OCI-LY1 (cell line): ENCODE results near the gene SERGEF.

Source experiments
- H2AFZ ChIP-seq: fragments of 200-600 bp; sonication (generic), shearing (Covaris generic); 2 replicates; pipeline ENCODE4 v1.6.0; 2014; ENCODE audit warnings: antibody characterized with exemption, mild to moderate bottlenecking, low read length
- H3F3A ChIP-seq: fragments of 200-600 bp; sonication (generic), shearing (Covaris generic); 2 replicates; pipeline ENCODE4 v1.6.0; 2014; ENCODE audit warnings: mild to moderate bottlenecking, antibody characterized with exemption, low read length, moderate library complexity; ENCODE audit not compliant: insufficient read depth
- H3K27ac ChIP-seq: fragments of 200-600 bp; sonication (generic); 2 replicates; pipeline ENCODE4 v1.5.1; 2014; ENCODE audit warnings: low read length, mixed run types, mild to moderate bottlenecking, low read depth; ENCODE audit not compliant: poor library complexity, severe bottlenecking
- H3K27me3 ChIP-seq: fragments of 200-600 bp; sonication (generic); 2 replicates; pipeline ENCODE4 v1.6.0; 2014; ENCODE audit warnings: antibody characterized with exemption, mild to moderate bottlenecking, low read length, moderate library complexity; ENCODE audit not compliant: insufficient read depth
- H3K36me3 ChIP-seq: fragments of 200-600 bp; sonication (generic); 2 replicates; pipeline ENCODE4 v1.6.1; 2014; ENCODE audit warnings: mild to moderate bottlenecking, antibody characterized with exemption, low read length, moderate library complexity, mixed read lengths; ENCODE audit not compliant: insufficient read depth
- H3K4me1 ChIP-seq: fragments of 200-600 bp; sonication (generic); 2 replicates; pipeline ENCODE4 v1.5.1; 2014; ENCODE audit warnings: mild to moderate bottlenecking, low read length, moderate library complexity; ENCODE audit not compliant: insufficient read depth, severe bottlenecking
- H3K4me2 ChIP-seq: fragments of 200-600 bp; sonication (generic), shearing (Covaris generic); 2 replicates; pipeline ENCODE4 v1.6.1; 2014; ENCODE audit warnings: low read length
- H3K4me3 ChIP-seq: fragments of 200-600 bp; sonication (generic); 2 replicates; pipeline ENCODE4 v1.5.1; 2014; ENCODE audit warnings: low read length, low read depth, mild to moderate bottlenecking, mixed read lengths; ENCODE audit not compliant: poor library complexity, severe bottlenecking
- H3K79me2 ChIP-seq: fragments of 200-600 bp; shearing (Covaris generic); 2 replicates; pipeline ENCODE4 v1.6.1; 2016; ENCODE audit warnings: mixed run types, low read length, mixed read lengths; ENCODE audit not compliant: insufficient read depth
- H3K9ac ChIP-seq: fragments of 200-600 bp; sonication (generic), shearing (Covaris generic); 2 replicates; pipeline ENCODE4 v1.6.1; 2014; ENCODE audit warnings: mild to moderate bottlenecking, low read length, mixed read lengths
- H3K9me2 ChIP-seq: fragments of 200-600 bp; sonication (generic), shearing (Covaris generic); 2 replicates; pipeline ENCODE4 v1.6.1; 2014; ENCODE audit warnings: low read depth, mild to moderate bottlenecking, low read length, mixed read lengths
- H3K9me3 ChIP-seq: fragments of 200-600 bp; shearing (Covaris generic); 2 replicates; pipeline ENCODE4 v1.6.1; 2014; ENCODE audit warnings: low read length, mixed read lengths
- H4K20me1 ChIP-seq: fragments of 200-600 bp; sonication (generic), shearing (Covaris generic); 2 replicates; pipeline ENCODE4 v1.6.0; 2016; ENCODE audit warnings: mild to moderate bottlenecking, low read length; ENCODE audit not compliant: insufficient read depth
- EZH2 ChIP-seq: fragments of 200-600 bp; sonication (generic), shearing (Covaris generic); IDR thresholded peaks from 2 replicates; pipeline ENCODE4 v1.8.0; 2017; ENCODE audit warnings: borderline replicate concordance, mixed run types, mild to moderate bottlenecking, antibody characterized with exemption, low read length, moderate library complexity, mixed read lengths
- TF ChIP-seq, protein P1 (sequence below): fragments of 200-600 bp; sonication (generic), shearing (Covaris generic); IDR thresholded peaks from 2 replicates; pipeline ENCODE4 v1.5.1; 2017; ENCODE audit warnings: mild to moderate bottlenecking, antibody characterized with exemption, low read length, moderate library complexity, mixed read lengths

Gene SERGEF

DNA sequence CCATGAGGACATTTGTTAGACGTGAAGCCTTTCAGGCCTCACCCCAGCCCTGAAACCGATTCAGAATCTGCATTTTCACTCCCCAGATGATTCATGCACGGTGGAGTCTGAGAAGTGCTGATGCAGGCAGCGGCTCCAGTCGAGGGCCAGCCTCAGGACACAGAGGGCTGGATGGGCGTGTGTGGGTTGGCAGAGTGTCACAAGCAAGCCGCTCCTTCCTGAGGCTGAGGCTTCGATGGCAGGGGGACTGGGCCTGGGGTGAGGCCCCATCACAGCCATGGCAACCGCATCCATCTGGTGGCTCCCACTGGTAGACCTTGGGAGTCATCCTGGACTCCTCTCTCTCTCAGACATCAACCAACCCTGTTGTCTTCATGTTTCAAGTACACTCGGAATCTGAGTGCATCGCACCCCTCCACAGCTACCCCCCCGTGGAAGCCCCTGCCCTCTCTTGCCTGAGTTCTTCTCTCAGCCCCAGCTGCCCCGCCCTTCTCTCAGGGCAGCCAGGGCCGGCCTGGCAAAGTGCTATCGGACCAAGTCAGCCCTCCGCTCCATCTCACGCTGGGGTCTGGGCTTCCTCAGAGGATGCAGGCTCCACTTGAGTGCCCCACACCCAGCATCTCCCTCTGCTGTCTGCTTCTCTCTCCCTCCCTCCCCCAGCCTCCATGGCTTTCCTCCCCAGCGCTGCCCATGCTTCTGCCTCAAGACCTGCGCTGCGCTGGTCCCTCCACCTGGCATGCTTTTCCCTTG, 267.6 kb downstream of the SERGEF start:
- no peak overlapping the region for H2AFZ ChIP-seq
- H3K9me3 ChIP-seq: no peaks in the 10 kb centered on the region
- H3K4me1 ChIP-seq: no peaks in the 10 kb centered on the region
- no peaks in the 10 kb centered on the region for H3K27me3 ChIP-seq
- H3K79me2 ChIP-seq: no peaks in the 10 kb centered on the region
- H3K36me3 ChIP-seq: no peaks in the 10 kb centered on the region
- H4K20me1 ChIP-seq: no peaks in the 10 kb centered on the region
- H3K9ac ChIP-seq: no peak overlapping the region
- no peaks in the 10 kb centered on the region for H3K9me2 ChIP-seq
- no peak overlapping the region for H3K4me3 ChIP-seq
- H3K4me2 ChIP-seq: no peak overlapping the region
- no peak overlapping the region for H3K27ac ChIP-seq
- TF ChIP-seq EZH2: no peak
- TF ChIP-seq, protein P1, sequence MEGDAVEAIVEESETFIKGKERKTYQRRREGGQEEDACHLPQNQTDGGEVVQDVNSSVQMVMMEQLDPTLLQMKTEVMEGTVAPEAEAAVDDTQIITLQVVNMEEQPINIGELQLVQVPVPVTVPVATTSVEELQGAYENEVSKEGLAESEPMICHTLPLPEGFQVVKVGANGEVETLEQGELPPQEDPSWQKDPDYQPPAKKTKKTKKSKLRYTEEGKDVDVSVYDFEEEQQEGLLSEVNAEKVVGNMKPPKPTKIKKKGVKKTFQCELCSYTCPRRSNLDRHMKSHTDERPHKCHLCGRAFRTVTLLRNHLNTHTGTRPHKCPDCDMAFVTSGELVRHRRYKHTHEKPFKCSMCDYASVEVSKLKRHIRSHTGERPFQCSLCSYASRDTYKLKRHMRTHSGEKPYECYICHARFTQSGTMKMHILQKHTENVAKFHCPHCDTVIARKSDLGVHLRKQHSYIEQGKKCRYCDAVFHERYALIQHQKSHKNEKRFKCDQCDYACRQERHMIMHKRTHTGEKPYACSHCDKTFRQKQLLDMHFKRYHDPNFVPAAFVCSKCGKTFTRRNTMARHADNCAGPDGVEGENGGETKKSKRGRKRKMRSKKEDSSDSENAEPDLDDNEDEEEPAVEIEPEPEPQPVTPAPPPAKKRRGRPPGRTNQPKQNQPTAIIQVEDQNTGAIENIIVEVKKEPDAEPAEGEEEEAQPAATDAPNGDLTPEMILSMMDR: no peak
- no peaks in the 10 kb centered on the region for H3F3A ChIP-seq

DNA sequence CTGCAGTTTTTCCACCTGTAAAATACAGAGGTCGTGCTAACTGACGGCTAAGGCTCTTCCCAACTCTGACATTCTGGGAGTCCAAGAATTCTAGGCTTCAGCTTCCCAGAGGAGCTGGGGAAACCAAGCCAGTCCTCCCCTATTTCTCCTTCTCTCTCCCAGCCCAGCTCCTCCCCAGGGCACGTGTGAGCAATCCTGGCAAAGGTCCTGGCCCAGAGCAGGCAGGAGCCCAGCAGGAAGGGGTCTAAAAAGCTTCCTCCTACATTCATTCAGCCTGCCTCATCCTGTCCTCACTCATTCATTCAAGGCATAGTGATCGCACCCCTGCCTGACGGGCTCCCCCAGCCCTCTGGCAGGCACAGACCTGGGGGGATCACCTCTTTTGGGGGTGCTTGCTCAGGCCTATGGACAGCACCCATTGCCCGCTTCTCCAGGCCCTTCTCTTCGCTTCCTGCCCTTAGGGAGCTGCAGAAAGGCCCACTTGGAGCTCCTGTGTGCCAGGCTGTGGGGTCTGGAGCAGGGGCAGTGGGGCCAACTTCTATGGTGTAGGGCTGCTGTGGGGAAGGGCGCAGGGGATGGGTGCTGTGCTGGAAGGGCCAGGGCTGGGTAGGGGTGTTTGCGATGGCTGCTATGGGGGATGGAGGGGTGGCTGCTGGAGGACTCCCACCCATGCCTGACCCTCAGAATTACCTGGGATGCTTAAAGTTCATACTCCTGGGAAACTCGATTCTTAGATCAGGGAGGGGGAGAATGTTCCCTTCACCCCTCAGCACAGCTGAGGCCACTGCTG, 268.5 kb downstream of the SERGEF start:
- no peak overlapping the region for H2AFZ ChIP-seq
- H3K9me2 ChIP-seq: no peaks in the 10 kb centered on the region
- no peaks in the 10 kb centered on the region for H3K27me3 ChIP-seq
- H3F3A ChIP-seq: no peaks in the 10 kb centered on the region
- H3K4me2 ChIP-seq: no peak overlapping the region
- no peaks in the 10 kb centered on the region for H3K79me2 ChIP-seq
- H3K36me3 ChIP-seq: no peaks in the 10 kb centered on the region
- no peak overlapping the region for H3K4me3 ChIP-seq
- no peak overlapping the region for H3K27ac ChIP-seq
- no peaks in the 10 kb centered on the region for H3K9me3 ChIP-seq
- no peaks in the 10 kb centered on the region for H4K20me1 ChIP-seq
- H3K9ac ChIP-seq: no peak overlapping the region
- no peaks in the 10 kb centered on the region for H3K4me1 ChIP-seq
- no peak for TF ChIP-seq EZH2
- TF ChIP-seq, protein P1: no peak

DNA sequence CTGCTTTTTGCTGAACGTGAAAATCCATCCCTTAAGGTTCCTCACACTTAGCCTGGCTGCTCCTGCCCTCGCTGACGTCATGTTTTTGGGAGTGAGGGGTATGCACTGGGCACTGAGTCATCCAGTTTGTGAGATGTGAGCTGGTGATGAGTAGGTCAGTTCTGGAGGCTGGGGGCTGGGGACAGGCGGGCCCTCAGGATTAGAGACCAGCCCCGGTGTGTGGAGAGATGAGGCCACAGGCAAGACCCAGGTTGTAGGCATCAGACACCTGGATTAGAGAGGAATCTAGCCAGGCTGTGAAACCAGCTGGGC, 269.1 kb downstream of the SERGEF start:
- H3K4me2 ChIP-seq: no peak overlapping the region
- H3K27me3 ChIP-seq: no peaks in the 10 kb centered on the region

More for the DNA sequence above, 269.1 kb downstream of the SERGEF start:
- Histone ChIP-seq H3K27ac (no peak overlapping the region), H2AFZ (no peak overlapping the region), H3K36me3 (no peaks in the 10 kb centered on the region), H3K79me2 (no peaks in the 10 kb centered on the region), H3K4me3 (no peak overlapping the region), H3K9me2 (no peaks in the 10 kb centered on the region), H3F3A (no peaks in the 10 kb centered on the region), H3K4me1 (no peaks in the 10 kb centered on the region), H3K9me3 (no peaks in the 10 kb centered on the region), H3K9ac (no peak overlapping the region), H4K20me1 (no peaks in the 10 kb centered on the region)
- TF ChIP-seq, protein P1: no peak
- no peak for TF ChIP-seq EZH2
